Left lung (tissue), 10 donors: Measurements from ENCODE around the gene AURKB. TPM values are rescaled to one million over a fixed set of nuclear protein-coding genes. Genes with fewer than 3 reads are reported as not detected.
A peak's percentile ranks its signal among the peaks of the same experiment; 100 is the strongest.

Experiments used
- ATAC-seq: fragments of 200-7000 bp; cut with Tn5 transposase; one replicate; pipeline ENCODE4 v1.9.1; 2020; ENCODE audit warnings: moderate library complexity
- DNase-seq, 4 donors: peaks; one replicate each; pipeline ENCODE4 v3.0.0-alpha.2; 2013 to 2020
- H3K27ac ChIP-seq, 2 donors: fragments of 200-600 bp; sonication (generic) in 1 of 2; one replicate each; pipeline versions ENCODE4 v1.5.0 to v1.8.0; 2020 to 2021
- H3K27me3 ChIP-seq, 2 donors: fragments of 200-600 bp; sonication (generic) in 1 of 2; one replicate each; pipeline versions ENCODE4 v1.5.0 to v1.8.0; 2020 to 2021
- H3K36me3 ChIP-seq, 2 donors: fragments of 200-600 bp; sonication (generic) in 1 of 2; one replicate each; pipeline versions ENCODE4 v1.5.0 to v1.8.0; 2020 to 2021
- H3K4me1 ChIP-seq, 2 donors: fragments of 200-600 bp; one replicate each; pipeline ENCODE4 v1.8.0; 2021
- H3K4me3 ChIP-seq, 2 donors: fragments of 200-600 bp; sonication (generic) in 1 of 2; one replicate each; pipeline versions ENCODE4 v1.5.0 to v1.8.0; 2020 to 2021; ENCODE audit warnings: mild to moderate bottlenecking in 1 of 2
- H3K9me3 ChIP-seq, 2 donors: fragments of 200-600 bp; sonication (generic) in 1 of 2; one replicate each; pipeline versions ENCODE4 v1.5.0 to v1.8.0; 2020 to 2021
- intact Hi-C, 2 donors: fragments of 100-400 bp; cut with DNase I; formaldehyde crosslinking; loops; one replicate each; pipeline versions ENCODE4 v1.11.2 to v1.14.2; 2022
- polyA plus RNA-seq, 6 donors: library from polyadenylated mRNA; unstranded; fragments of 120-200 nt; gene quantifications; one replicate each; pipeline ENCODE4 v1.2.1, GENCODE V29; 2013; ENCODE audit not compliant: insufficient read length in 6 of 6
- total RNA-seq, 2 donors: library from RNA; stranded (reverse); fragmentation: NEBNext Ultra II Directional; extraction: Animal tissue kit (Norgen Biotek cat#: 25700); gene quantifications; one replicate each; pipeline ENCODE4 v1.2.1, GENCODE V29; 2021
- TF ChIP-seq, protein P1 (sequence below), 2 donors: fragments of 200-600 bp; sonication (generic) in 1 of 2; IDR thresholded peaks; one replicate each; pipeline versions ENCODE4 v1.5.0 to v1.8.0; 2021; ENCODE audit warnings: antibody characterized with exemption in 2 of 2
- donor health status: DM: no; HTN: yes; CAD: no.
- donor health status: DM: no; HTN: no; CAD: no.

Gene AURKB
- total and polyA plus RNA-seq, 8 donors = 2.7 to 58.0 (median 31.8) TPM

DNA sequence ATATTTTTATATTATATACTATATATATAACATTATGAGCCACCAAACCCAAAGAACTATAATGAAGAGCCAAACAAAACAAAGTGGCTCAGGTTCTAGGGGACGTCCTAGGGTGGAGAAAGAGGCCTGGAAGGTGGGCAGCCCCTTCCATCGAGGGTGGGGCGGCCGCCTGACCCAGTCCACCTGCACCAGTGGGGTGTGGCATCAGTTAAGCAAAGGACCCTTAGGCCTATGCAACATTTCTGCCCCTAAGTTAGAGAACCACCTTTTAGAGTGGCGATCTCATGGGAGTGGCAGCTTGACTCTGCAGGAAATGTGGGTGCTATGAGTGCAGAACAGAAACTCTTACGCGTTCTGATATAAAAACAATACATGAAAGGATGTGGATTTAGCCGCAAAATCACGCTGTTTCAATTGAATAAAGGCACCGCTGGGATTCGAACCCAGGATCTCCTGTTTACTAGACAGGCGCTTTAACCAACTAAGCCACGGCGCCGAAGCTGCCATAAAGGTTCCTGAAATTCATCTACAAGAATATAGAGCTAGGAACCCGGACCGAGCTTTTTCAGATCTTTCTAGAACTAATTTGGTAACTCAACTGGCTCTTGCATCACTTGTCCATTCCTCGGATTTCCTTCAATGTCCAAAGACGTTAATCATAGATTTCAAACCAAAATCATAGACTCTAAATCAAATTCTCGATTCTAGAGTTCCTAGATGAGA is 15.6 kb upstream of the AURKB start:
- peak in 1 of 4 donors; percentile 52 for DNase-seq
- Histone ChIP-seq H3K4me1 (peaks cover 14 to 20% of the 10 kb centered on the region in 2 donors), H3K9me3 (no peaks in the 10 kb centered on the region), H3K4me3 (no peak overlapping the region), H3K27me3 (no peaks in the 10 kb centered on the region), H3K27ac (peak overlapping the region; percentile 57 to 87), H3K36me3 (peaks cover 0 to 39% of the 10 kb centered on the region in 2 donors)
- no peak for ATAC-seq
- intact Hi-C loops = no loop called here
- TF ChIP-seq, protein P1, sequence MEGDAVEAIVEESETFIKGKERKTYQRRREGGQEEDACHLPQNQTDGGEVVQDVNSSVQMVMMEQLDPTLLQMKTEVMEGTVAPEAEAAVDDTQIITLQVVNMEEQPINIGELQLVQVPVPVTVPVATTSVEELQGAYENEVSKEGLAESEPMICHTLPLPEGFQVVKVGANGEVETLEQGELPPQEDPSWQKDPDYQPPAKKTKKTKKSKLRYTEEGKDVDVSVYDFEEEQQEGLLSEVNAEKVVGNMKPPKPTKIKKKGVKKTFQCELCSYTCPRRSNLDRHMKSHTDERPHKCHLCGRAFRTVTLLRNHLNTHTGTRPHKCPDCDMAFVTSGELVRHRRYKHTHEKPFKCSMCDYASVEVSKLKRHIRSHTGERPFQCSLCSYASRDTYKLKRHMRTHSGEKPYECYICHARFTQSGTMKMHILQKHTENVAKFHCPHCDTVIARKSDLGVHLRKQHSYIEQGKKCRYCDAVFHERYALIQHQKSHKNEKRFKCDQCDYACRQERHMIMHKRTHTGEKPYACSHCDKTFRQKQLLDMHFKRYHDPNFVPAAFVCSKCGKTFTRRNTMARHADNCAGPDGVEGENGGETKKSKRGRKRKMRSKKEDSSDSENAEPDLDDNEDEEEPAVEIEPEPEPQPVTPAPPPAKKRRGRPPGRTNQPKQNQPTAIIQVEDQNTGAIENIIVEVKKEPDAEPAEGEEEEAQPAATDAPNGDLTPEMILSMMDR (IDR thresholded peaks at IDR 0.05) = no peak

DNA sequence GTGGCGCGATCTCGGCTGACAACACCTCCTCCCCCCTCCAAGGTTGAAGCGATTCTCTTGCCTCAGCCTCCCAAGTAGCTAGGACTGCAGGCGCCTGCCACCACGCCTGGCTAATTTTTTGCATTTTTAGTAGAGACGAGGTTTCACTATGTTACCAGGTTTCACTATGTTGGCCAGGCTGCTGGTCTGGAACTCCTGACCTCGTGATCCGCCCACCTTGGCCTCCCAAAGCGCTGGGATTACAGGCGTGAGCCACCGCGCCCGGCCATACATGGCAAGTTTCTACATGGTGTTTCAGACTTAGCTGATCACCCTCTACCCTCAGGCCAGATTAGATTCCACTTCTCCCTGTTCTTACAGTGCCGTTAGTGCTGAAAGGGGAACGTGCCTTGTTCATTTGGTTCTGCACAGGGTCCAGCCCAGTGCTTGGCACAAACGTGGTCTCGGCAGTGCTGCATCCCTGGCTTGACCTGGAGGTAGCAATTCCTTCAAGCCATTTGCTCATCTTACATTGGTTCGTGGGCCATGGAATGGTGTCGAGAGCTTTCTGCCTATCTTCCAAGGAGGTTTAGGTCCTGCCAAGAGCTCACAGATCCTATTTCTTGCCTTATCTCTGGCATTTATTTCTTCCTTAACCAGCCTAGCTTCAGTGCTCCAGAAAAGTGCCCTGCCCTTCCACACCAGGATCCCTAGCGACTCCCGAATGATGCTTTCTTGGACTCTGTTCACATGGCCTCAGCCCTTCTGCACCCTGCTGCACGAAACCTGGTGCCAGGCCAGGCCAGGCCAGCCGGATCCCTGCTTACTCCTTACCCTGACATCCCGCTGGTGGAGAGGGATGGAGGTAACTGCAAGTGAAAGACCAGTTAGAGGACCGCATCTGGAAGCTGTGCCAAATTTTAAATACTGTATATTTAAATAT is 14.8 kb upstream of the AURKB start:
- Histone ChIP-seq H3K4me3 (no peak overlapping the region), H3K27me3 (no peaks in the 10 kb centered on the region), H3K9me3 (no peaks in the 10 kb centered on the region), H3K27ac (no peak overlapping the region), H3K36me3 (peaks cover 0 to 31% of the 10 kb centered on the region in 2 donors), H3K4me1 (peaks cover 14 to 26% of the 10 kb centered on the region in 2 donors)
- DNase-seq (no peak), ATAC-seq (no peak)
- TF ChIP-seq, protein P1 (IDR thresholded peaks at IDR 0.05) = no peak
- intact Hi-C loops = loop anchor here in 1 of 2 donors (5.0 kb wide), 1 partner anchor 38 kb away; no protein-coding TSS in a partner anchor

DNA sequence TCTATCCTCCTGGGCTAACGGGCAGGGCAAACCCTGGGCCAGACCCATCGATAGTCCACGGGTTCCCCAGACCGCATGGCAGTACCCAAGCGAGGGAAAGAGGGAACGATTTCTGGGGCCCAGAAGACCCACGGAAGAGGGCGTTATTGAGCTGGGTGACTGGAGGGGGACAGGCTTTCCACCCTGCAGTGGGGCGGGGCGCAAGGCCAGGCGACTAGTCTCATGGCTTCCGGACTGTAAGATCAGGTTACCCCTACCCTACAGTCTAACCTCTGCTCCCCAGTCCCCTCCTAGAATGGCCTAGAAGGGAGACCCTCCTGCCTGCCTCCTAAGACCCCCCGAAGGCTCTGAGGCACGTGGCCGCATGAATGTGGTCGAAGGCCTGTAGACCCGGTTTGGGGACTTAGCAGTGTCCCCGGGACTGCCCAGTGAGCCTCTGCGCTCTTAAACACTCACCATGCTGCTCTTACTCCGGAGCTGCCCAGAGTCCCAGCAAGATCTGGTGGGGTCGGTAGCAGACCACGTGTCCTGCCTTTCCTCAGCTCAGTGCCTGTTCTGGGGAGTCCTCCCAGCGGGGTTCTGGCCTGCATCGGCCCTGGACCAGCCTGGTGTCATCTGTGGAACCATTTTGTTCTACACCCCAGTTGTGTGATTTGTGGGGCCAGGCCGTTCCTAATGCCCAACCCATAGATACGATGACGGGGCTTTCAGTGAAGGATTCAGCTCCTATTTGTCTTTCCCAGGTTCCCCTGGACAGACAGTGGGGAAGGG is 13.2 kb upstream of the AURKB start:
- H3K36me3 ChIP-seq = peaks cover 0 to 14% of the 10 kb centered on the region in 2 donors
- no peaks in the 10 kb centered on the region for H3K27me3 ChIP-seq
- H3K4me3 ChIP-seq = peak overlapping the region; percentile 59 to 68
- no peaks in the 10 kb centered on the region for H3K9me3 ChIP-seq
- TF ChIP-seq, protein P1 (IDR thresholded peaks at IDR 0.05) = no peak
- intact Hi-C loops = loop anchor here in 1 of 2 donors (5.0 kb wide), 1 partner anchor 36 kb away; no protein-coding TSS in a partner anchor
- peaks cover 14 to 33% of the 10 kb centered on the region in 2 donors for H3K4me1 ChIP-seq
- ATAC-seq (peak; percentile 25), DNase-seq (peak; percentile 56 to 87 (median 68))
- peak overlapping the region; percentile 97 to 99 for H3K27ac ChIP-seq

DNA sequence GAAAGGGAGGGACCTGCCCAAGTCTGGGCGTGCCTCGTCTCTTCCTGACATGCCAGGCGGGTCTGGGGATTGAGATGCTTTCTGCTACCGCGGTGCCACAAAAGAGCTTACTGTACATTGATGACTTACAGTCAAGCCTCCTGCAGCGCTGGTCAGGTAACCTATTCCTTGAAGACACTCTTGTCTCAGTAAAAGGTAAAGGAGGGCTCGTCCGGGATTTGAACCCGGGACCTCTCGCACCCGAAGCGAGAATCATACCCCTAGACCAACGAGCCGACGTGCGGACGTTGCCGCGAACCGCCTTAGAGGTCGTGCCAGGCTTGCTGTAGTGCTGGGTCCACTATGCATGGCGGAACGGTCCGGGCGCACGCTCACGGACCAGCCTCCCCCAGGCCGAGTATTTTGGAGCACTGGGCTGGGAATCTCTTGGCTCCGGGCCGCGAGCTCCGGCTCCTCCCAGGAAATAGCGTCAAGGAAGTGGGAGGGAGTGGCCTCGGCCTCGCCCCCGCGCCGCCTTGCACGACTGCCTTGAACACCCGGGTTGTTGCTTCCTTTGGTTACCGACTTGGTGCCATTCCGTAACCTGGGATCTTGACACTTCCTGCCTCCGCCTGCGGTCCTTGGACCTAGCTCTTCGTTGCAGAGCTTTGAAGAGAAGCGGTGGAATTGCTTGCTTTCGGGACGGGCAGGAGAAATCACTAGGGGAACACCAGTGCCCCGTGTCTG is 12.4 kb upstream of the AURKB start:
- H3K4me1 ChIP-seq = peaks cover 14 to 33% of the 10 kb centered on the region in 2 donors
- ATAC-seq (peak; percentile 73), DNase-seq (peak; percentile 93 to 97 (median 96))
- peak overlapping the region; percentile 59 to 68 for H3K4me3 ChIP-seq
- no peaks in the 10 kb centered on the region for H3K9me3 ChIP-seq
- intact Hi-C loops = loop anchor here in 1 of 2 donors (5.0 kb wide), 1 partner anchor 35 kb away; no protein-coding TSS in a partner anchor
- TF ChIP-seq, protein P1 (IDR thresholded peaks at IDR 0.05) = no peak
- H3K36me3 ChIP-seq = peaks cover 0 to 7% of the 10 kb centered on the region in 2 donors
- peak overlapping the region; percentile 97 to 99 for H3K27ac ChIP-seq
- H3K27me3 ChIP-seq = no peaks in the 10 kb centered on the region
